Mesangial cell (primary cell): ENCODE results near the gene CDC42EP1. TPM values are rescaled to one million over a fixed set of nuclear protein-coding genes. Genes with fewer than 3 reads are reported as not detected.

Experiments
- total RNA-seq: library from RNA; depleted of rRNA; stranded (reverse); fragments of >200 nt; gene quantifications from 2 replicates; pipeline ENCODE4 v1.2.3, GENCODE V29; 2015

CDC42EP1 gene
- total RNA-seq: 138 and 149 TPM in 2 replicates

GRCh38 chr22:37559901-37560607 is at the start of gene CDC42EP1:
TSS of gene CDC42EP1 (plus strand) at chr22:37560480. CDS start at chr22:37566350, 5,870 bp downstream.

GRCh38 chr22:37519268-37520195 is 40.7 kb upstream of the CDC42EP1 start, which contains the start of gene CARD10:
TSS of gene CARD10 (minus strand) at chr22:37519415. CDS start at chr22:37519200, 215 bp downstream.

GRCh38 chr22:37608477-37609239 is 48.4 kb downstream of the CDC42EP1 start, which contains the start of gene GGA1:
TSS of gene GGA1 (plus strand) at chr22:37608834. CDS start at chr22:37608861, 27 bp downstream.

Other genes starting within 250 kb of the CDC42EP1 start
- gene ELFN2, start 133.0 kb upstream of the CDC42EP1 start, total RNA-seq: 9.0 and 20.5 TPM in 2 replicates
- 0.16 and 1.5 TPM in 2 replicates for gene MFNG, start 74.1 kb upstream of the CDC42EP1 start, total RNA-seq
- 51.3 and 56.4 TPM in 2 replicates for gene CARD10, start 41.1 kb upstream of the CDC42EP1 start, total RNA-seq
- gene LGALS2, start 19.6 kb downstream of the CDC42EP1 start, total RNA-seq: 0.89 TPM in 1 of 2 replicates, not detected in the other
- 43.2 and 54.6 TPM in 2 replicates for gene GGA1, start 48.4 kb downstream of the CDC42EP1 start, total RNA-seq
- 13.4 and 14.8 TPM in 2 replicates for gene SH3BP1, start 79.2 kb downstream of the CDC42EP1 start, total RNA-seq
- gene PDXP, start 98.2 kb downstream of the CDC42EP1 start, total RNA-seq: 17.2 and 23.8 TPM in 2 replicates
- gene LGALS1, start 115.2 kb downstream of the CDC42EP1 start, total RNA-seq: 1,545 and 4,007 TPM in 2 replicates
- gene NOL12, start 125.9 kb downstream of the CDC42EP1 start, total RNA-seq: 24.7 and 32.1 TPM in 2 replicates
- gene TRIOBP, start 136.6 kb downstream of the CDC42EP1 start, total RNA-seq: 86.2 and 106 TPM in 2 replicates
- 23.1 and 32.8 TPM in 2 replicates for gene GCAT, start 247.5 kb downstream of the CDC42EP1 start, total RNA-seq